HL-60 (cell line): ENCODE results near the gene TRAPPC12.

Source experiments
- DNase-seq, 2 experiments: peaks; one replicate each; pipeline ENCODE4 v3.0.0-alpha.2; 2010 to 2020; ENCODE audit warnings: low read depth in 1 of 2, low spot score in 1 of 2
- H3K27ac ChIP-seq: fragments of 250-450 bp; sonication (Bioruptor Pico); replicated peaks from 2 replicates; pipeline ENCODE4 v1.5.1; 2020; ENCODE audit warnings: mild to moderate bottlenecking, moderate library complexity
- H3K27me3 ChIP-seq: fragments of 250-450 bp; sonication (Bioruptor Pico); 2 replicates; pipeline ENCODE4 v1.5.1; 2021; ENCODE audit warnings: mild to moderate bottlenecking, moderate library complexity; ENCODE audit not compliant: insufficient read depth, poor library complexity, severe bottlenecking
- H3K4me3 ChIP-seq: replicated peaks from 2 replicates; pipeline ENCODE4 v1.5.1; 2011; ENCODE audit warnings: mild to moderate bottlenecking, control low read depth, low read length; ENCODE audit not compliant: insufficient read depth
- CTCF ChIP-seq: IDR thresholded peaks from one replicate; pipeline ENCODE4 v1.5.1; 2011; ENCODE audit warnings: low read length, control low read depth, inconsistent platforms; ENCODE audit not compliant: insufficient read depth
- GABPA ChIP-seq: IDR thresholded peaks from 2 replicates; pipeline ENCODE4 v1.6.1; 2012; ENCODE audit warnings: low read depth
- POLR2AphosphoS5 ChIP-seq: IDR thresholded peaks from 2 replicates; pipeline ENCODE4 v1.6.1; 2012; ENCODE audit warnings: low read depth
- REST ChIP-seq: IDR thresholded peaks from 2 replicates; pipeline ENCODE4 v1.6.1; 2012; ENCODE audit warnings: low read depth; ENCODE audit not compliant: insufficient replicate concordance
- SPI1 ChIP-seq: IDR thresholded peaks from 2 replicates; pipeline ENCODE4 v1.6.1; 2012; ENCODE audit warnings: low read depth, mild to moderate bottlenecking, borderline replicate concordance

Gene TRAPPC12

GRCh38 chr2:3519255-3520205 lies 140.0 kb downstream of the TRAPPC12 start, which contains the start of gene ADI1:
Gene ADI1 (minus strand): TSS chr2:3519531. CDS start chr2:3519487, 44 bp downstream.
- DNase-seq: peak; percentile 65 to 89

GRCh38 chr2:3520591-3520990 lies 141.1 kb downstream of the TRAPPC12 start:
- TF ChIP-seq SPI1: no peak
- no peak for TF ChIP-seq POLR2AphosphoS5
- TF ChIP-seq CTCF: no peak
- no peak for TF ChIP-seq REST
- no peak for TF ChIP-seq GABPA
- DNase-seq: no peak
- no peak overlapping the region for H3K4me3 ChIP-seq
- no peaks in the 10 kb centered on the region for H3K27me3 ChIP-seq
- no peak overlapping the region for H3K27ac ChIP-seq

More at GRCh38 chr2:3519255-3520205, 140.0 kb downstream of the TRAPPC12 start, which contains the start of gene ADI1:
- Histone ChIP-seq H3K27ac (peak within 1 kb of the TSS; percentile 93), H3K27me3 (no peaks in the 10 kb centered on the region), H3K4me3 (peak within 1 kb of the TSS; percentile 87)
- no peak for TF ChIP-seq GABPA
- TF ChIP-seq REST: peak; percentile 35
- peak; percentile 81 for TF ChIP-seq POLR2AphosphoS5
- peak; percentile 27; the same call in 1 of the 2 replicates for TF ChIP-seq SPI1
- no peak for TF ChIP-seq CTCF

- no peak overlapping the region for H3K4me3 ChIP-seq
- no peaks in the 10 kb centered on the region for H3K27me3 ChIP-seq
- TF ChIP-seq POLR2AphosphoS5 (no peak), GABPA (no peak), CTCF (no peak), REST (no peak), SPI1 (no peak)
- DNase-seq: no peak
- no peak overlapping the region for H3K27ac ChIP-seq
Observed at GRCh38 chr2:3522961-3523421, 143.5 kb downstream of the TRAPPC12 start.
